Lower lobe of right lung (tissue), 2 donors: ENCODE results near the gene OR1F1. TPM values are rescaled to one million over a fixed set of nuclear protein-coding genes. Genes with fewer than 3 reads are reported as not detected.

Experiments
- ATAC-seq, 2 donors: fragments of 200-7000 bp; cut with Tn5 transposase; one replicate each; pipeline ENCODE4 v1.9.1; 2020 to 2022; ENCODE audit warnings: mild to moderate bottlenecking in 2 of 2, moderate library complexity in 2 of 2
- DNase-seq: peaks from one replicate; pipeline ENCODE4 v3.0.0-alpha.2; 2020
- H3K27ac ChIP-seq: fragments of 200-600 bp; one replicate; pipeline ENCODE4 v1.8.0; 2022
- H3K27me3 ChIP-seq: fragments of 200-600 bp; one replicate; pipeline ENCODE4 v1.8.0; 2022; ENCODE audit warnings: low read depth
- H3K36me3 ChIP-seq: fragments of 200-600 bp; one replicate; pipeline ENCODE4 v1.8.0; 2022; ENCODE audit warnings: mild to moderate bottlenecking
- H3K4me1 ChIP-seq: fragments of 200-600 bp; one replicate; pipeline ENCODE4 v1.8.0; 2022
- H3K4me3 ChIP-seq: fragments of 200-600 bp; one replicate; pipeline ENCODE4 v1.8.0; 2022; ENCODE audit warnings: mild to moderate bottlenecking
- H3K9me3 ChIP-seq: fragments of 200-600 bp; one replicate; pipeline ENCODE4 v1.8.0; 2022
- intact Hi-C: fragments of 100-400 bp; cut with DNase I; formaldehyde crosslinking; loops from one replicate; pipeline ENCODE4 v1.11.0; 2022
- total RNA-seq: library from RNA; stranded (reverse); fragmentation: NEBNext Ultra II Directional; extraction: Animal tissue kit (Norgen Biotek cat#: 25700); gene quantifications from one replicate; pipeline ENCODE4 v1.2.1, GENCODE V29; 2021
- TF ChIP-seq, protein P1 (sequence below): fragments of 200-600 bp; IDR thresholded peaks from one replicate; pipeline ENCODE4 v1.8.0; 2022; ENCODE audit warnings: antibody characterized with exemption, mild to moderate bottlenecking
- donor health status: DM: no; HTN: yes; CAD: no; lungs with severe emphysema.

OR1F1 gene
- total RNA-seq, 1 donor from 2014 or later: not detected

DNA sequence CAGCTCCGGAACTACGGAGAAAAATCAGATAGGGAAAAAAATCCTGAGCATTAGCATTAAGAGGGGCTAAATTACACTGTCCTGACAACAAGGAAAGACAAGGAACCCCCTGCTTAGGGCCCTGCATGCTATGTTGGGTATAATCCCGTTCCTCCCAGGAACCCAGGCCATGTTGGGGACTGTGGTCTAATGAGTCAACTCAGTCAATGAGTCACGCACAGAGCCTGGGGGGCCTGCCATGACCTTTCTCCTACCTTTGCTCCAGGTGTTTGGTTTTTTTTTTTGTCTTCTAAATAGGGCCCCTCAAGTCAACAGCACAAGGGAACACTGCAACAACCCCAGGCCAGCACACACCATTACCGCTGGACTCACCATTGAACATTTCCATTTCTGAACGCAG is 55.9 kb downstream of the OR1F1 start:
- intact Hi-C loops: no loop called here
- H3K4me3 ChIP-seq: no peak overlapping the region
- no peaks in the 10 kb centered on the region for H3K4me1 ChIP-seq
- DNase-seq: no peak
- TF ChIP-seq, protein P1, sequence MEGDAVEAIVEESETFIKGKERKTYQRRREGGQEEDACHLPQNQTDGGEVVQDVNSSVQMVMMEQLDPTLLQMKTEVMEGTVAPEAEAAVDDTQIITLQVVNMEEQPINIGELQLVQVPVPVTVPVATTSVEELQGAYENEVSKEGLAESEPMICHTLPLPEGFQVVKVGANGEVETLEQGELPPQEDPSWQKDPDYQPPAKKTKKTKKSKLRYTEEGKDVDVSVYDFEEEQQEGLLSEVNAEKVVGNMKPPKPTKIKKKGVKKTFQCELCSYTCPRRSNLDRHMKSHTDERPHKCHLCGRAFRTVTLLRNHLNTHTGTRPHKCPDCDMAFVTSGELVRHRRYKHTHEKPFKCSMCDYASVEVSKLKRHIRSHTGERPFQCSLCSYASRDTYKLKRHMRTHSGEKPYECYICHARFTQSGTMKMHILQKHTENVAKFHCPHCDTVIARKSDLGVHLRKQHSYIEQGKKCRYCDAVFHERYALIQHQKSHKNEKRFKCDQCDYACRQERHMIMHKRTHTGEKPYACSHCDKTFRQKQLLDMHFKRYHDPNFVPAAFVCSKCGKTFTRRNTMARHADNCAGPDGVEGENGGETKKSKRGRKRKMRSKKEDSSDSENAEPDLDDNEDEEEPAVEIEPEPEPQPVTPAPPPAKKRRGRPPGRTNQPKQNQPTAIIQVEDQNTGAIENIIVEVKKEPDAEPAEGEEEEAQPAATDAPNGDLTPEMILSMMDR: no peak
- peaks cover 3% of the 10 kb centered on the region for H3K36me3 ChIP-seq
- no peaks in the 10 kb centered on the region for H3K9me3 ChIP-seq
- no peak for ATAC-seq
- no peaks in the 10 kb centered on the region for H3K27me3 ChIP-seq
- no peak overlapping the region for H3K27ac ChIP-seq

DNA sequence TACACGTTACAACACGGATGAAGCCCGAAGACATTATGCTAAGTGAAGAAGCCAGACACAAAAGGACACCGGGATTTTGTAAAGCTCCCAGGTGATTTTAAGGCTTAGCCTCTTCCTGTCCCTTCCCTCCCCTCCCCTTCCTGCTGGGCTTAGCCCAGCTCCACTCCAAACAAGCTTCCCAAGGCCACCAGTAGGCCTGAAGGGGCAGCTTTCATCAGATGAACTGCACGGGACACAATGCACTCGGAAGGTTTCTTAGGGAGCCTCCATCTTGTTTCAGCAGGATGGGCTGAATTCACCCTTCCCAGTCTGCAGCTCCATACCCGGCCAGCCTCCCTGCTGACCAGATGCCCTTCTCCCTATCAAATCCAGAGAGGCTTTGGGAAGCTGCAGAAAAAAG is 58.0 kb downstream of the OR1F1 start:
- H3K4me3 ChIP-seq: no peak overlapping the region
- no peaks in the 10 kb centered on the region for H3K9me3 ChIP-seq
- intact Hi-C loops: no loop called here
- TF ChIP-seq, protein P1: no peak
- no peak overlapping the region for H3K27ac ChIP-seq
- H3K4me1 ChIP-seq: no peaks in the 10 kb centered on the region
- H3K36me3 ChIP-seq: peaks cover 3% of the 10 kb centered on the region
- no peaks in the 10 kb centered on the region for H3K27me3 ChIP-seq
- ATAC-seq: no peak
- DNase-seq: no peak

DNA sequence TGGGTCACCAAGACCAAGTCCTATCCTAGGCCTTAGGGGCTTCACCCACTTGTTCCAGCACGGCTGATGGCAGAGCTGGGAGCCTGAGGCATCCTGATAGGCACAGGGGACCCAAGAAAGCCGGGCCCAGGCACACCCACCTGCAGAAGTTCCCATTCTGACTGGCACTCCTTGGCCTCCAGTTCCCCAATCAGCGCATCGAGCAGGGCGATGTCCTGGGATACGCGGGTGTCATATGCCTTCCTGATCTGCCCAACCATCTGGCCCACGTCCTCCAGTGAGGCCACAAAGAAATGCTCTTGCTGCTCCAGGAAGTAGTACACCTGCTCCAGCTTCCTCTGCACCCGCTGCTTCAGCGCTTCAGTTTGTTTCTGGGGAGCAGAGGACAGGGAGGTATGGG is 58.9 kb downstream of the OR1F1 start:
- Histone ChIP-seq H3K27ac (no peak overlapping the region), H3K27me3 (no peaks in the 10 kb centered on the region), H3K36me3 (peaks cover 3% of the 10 kb centered on the region), H3K9me3 (no peaks in the 10 kb centered on the region), H3K4me1 (no peaks in the 10 kb centered on the region), H3K4me3 (no peak overlapping the region)
- intact Hi-C loops: no loop called here
- no peak for DNase-seq
- TF ChIP-seq, protein P1: no peak
- no peak for ATAC-seq

DNA sequence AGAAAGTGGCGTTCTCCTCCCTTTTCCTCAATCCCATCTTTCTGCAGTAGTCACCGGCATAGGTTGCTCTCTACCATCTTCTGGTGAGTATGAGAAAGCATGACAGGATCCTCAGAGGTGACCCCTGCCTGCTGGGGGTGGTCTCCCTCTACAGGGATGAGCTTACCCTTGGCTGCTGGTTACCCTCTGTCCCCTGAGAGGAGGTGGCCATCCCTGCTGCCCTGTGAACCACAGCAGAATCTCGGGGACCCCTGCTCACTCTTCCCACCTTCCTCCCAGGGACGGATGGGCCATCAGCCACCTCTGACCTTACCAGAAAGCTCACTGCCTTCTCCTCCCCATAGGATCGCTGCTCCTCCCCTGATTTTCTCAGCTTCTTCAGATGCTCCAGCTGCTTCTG is 60.6 kb downstream of the OR1F1 start:
- intact Hi-C loops: no loop called here
- peaks cover 3% of the 10 kb centered on the region for H3K36me3 ChIP-seq
- H3K4me3 ChIP-seq: no peak overlapping the region
- ATAC-seq: no peak
- H3K27me3 ChIP-seq: no peaks in the 10 kb centered on the region
- no peaks in the 10 kb centered on the region for H3K9me3 ChIP-seq
- H3K27ac ChIP-seq: no peak overlapping the region
- TF ChIP-seq, protein P1: no peak
- H3K4me1 ChIP-seq: no peaks in the 10 kb centered on the region
- no peak for DNase-seq

DNA sequence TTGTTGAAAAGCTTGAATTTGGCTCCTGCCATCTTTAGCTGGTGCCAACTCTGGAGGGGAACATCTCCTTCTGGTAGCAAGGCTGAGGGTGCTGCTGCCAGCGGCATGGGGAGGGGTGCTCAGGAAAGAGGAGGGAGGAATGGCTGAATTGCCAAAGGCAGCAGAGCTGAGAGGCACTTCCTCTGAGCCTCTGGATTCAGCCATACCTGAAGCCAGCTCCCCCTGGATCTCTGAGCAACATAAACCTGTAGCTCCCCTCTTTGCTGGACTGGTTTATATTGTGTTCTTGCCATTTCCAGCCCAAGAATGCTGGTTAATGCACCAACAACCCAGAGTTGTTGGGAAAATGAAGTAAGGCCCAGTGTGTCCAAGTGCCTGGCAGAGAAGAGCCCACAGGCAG is 61.0 kb downstream of the OR1F1 start:
- Histone ChIP-seq H3K27ac (no peak overlapping the region), H3K27me3 (no peaks in the 10 kb centered on the region), H3K4me1 (no peaks in the 10 kb centered on the region), H3K4me3 (no peak overlapping the region), H3K36me3 (peaks cover 3% of the 10 kb centered on the region), H3K9me3 (no peaks in the 10 kb centered on the region)
- TF ChIP-seq, protein P1: no peak
- intact Hi-C loops: no loop called here
- ATAC-seq (no peak), DNase-seq (no peak)

DNA sequence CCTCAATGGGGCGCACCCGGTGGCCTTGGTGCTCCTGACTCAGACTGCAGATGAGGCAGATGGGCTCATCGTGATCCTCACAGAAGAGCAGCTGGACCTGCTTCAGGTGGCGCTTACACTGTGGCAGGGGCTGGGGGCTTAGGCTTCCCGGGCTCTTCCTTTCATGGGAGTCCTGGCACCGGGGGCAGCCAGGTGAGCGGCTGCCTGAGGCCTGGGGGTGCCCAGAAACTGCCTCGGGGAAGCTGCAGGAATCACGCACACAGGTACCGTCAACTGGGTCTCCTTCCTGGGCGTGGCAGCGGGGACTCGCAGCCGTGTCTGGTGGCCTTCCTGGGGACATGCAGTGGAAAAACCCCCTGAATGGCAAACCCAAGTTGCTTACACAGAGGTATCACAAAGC is 61.4 kb downstream of the OR1F1 start:
- intact Hi-C loops: no loop called here
- Histone ChIP-seq H3K4me3 (no peak overlapping the region), H3K27me3 (no peaks in the 10 kb centered on the region), H3K9me3 (no peaks in the 10 kb centered on the region), H3K36me3 (peaks cover 3% of the 10 kb centered on the region), H3K4me1 (no peaks in the 10 kb centered on the region), H3K27ac (no peak overlapping the region)
- DNase-seq (no peak), ATAC-seq (no peak)
- TF ChIP-seq, protein P1: no peak
